ENCODE results near the gene CCNA2.

DNA sequence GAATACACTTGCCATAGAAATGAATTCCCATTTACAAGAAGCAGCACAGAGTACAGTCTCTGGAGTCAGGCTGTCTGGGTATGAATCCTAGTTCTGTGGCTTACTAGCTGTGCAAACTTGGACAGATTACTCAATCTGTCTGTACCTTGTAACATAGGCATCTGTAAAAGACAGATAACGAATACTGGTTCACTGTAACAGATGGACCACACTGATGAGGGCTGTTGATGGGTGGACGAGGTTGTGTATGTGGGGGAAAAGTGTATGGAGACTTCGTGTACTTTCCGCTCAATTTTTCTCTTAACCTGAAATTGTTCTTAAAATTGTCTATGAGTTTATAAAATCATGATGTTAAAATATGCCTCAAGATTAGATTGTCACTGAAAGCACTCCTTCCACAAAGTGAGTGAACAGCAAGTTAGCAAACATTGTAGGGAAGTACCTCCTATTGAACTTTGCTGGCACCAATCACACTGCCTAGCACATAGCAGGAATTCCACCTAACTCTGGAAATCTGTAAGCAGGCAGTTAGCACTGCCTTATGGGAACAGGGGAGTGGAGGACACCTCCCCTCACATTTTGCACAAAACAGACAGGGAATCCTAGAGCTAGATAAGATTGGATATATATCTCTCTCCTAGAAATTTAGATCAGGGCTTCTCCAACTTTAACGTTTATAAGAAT is 29.0 kb downstream of the CCNA2 start:
- TF ChIP-seq, protein P1, sequence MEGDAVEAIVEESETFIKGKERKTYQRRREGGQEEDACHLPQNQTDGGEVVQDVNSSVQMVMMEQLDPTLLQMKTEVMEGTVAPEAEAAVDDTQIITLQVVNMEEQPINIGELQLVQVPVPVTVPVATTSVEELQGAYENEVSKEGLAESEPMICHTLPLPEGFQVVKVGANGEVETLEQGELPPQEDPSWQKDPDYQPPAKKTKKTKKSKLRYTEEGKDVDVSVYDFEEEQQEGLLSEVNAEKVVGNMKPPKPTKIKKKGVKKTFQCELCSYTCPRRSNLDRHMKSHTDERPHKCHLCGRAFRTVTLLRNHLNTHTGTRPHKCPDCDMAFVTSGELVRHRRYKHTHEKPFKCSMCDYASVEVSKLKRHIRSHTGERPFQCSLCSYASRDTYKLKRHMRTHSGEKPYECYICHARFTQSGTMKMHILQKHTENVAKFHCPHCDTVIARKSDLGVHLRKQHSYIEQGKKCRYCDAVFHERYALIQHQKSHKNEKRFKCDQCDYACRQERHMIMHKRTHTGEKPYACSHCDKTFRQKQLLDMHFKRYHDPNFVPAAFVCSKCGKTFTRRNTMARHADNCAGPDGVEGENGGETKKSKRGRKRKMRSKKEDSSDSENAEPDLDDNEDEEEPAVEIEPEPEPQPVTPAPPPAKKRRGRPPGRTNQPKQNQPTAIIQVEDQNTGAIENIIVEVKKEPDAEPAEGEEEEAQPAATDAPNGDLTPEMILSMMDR (IDR thresholded peaks at IDR 0.05) = no peak
- no peak for TF ChIP-seq POLR2A (IDR thresholded peaks at IDR 0.05; ENCODE audit: low read length)

All from A549 (cell line).